Colonic mucosa (tissue), 4 donors: ENCODE data around the gene RNF113B. TPM values are rescaled to one million over a fixed set of nuclear protein-coding genes. Genes with fewer than 3 reads are reported as not detected.
A peak's percentile ranks its signal among the peaks of the same experiment; 100 is the strongest.

Source experiments
- DNase-seq: peaks from one replicate; pipeline ENCODE4 v3.0.0-alpha.2; 2020
- H3K27ac ChIP-seq: fragments of 200-600 bp; one replicate; pipeline ENCODE4 v1.8.0; 2021
- H3K27me3 ChIP-seq: fragments of 200-600 bp; one replicate; pipeline ENCODE4 v1.8.0; 2021
- H3K36me3 ChIP-seq: fragments of 200-600 bp; one replicate; pipeline ENCODE4 v1.8.0; 2021
- H3K4me1 ChIP-seq: fragments of 200-600 bp; one replicate; pipeline ENCODE4 v1.8.0; 2021; ENCODE audit warnings: mild to moderate bottlenecking
- H3K4me3 ChIP-seq: fragments of 200-600 bp; one replicate; pipeline ENCODE4 v1.8.0; 2021
- H3K9ac ChIP-seq, 2 donors: one replicate each; pipeline ENCODE4 v1.7.0; 2013; ENCODE audit warnings: control low read depth in 2 of 2, low read depth in 2 of 2, low read length in 2 of 2
- H3K9me3 ChIP-seq: fragments of 200-600 bp; one replicate; pipeline ENCODE4 v1.8.0; 2021
- CTCF ChIP-seq: fragments of 200-600 bp; IDR thresholded peaks from one replicate; pipeline ENCODE4 v1.8.0; 2022; ENCODE audit warnings: antibody characterized with exemption, mild to moderate bottlenecking
- intact Hi-C: fragments of 100-400 bp; cut with DNase I; formaldehyde crosslinking; loops from one replicate; pipeline ENCODE4 v1.14.1; 2022
- total RNA-seq, 2 donors: library from RNA; stranded (reverse); fragmentation: NEBNext Ultra II Directional in 1 of 2; extraction: Animal tissue kit (Norgen Biotek cat#: 25700) in 1 of 2; gene quantifications; one replicate each; pipeline ENCODE4 v1.2.1, GENCODE V29; 2021
- donor health status: healthy.
- donor health status: DM: no; HTN: no; CAD: no.
- donor health status: DM: no; HTN: no; CAD: no.

The RNF113B gene
- total RNA-seq, 2 donors from 2014 or later: not detected

- Histone ChIP-seq H3K9me3 (no peaks in the 10 kb centered on the region), H3K27ac (no peak overlapping the region), H3K36me3 (no peaks in the 10 kb centered on the region), H3K27me3 (no peaks in the 10 kb centered on the region), H3K4me1 (peaks cover 5% of the 10 kb centered on the region), H3K4me3 (no peak overlapping the region), H3K9ac (no peak overlapping the region)
- TF ChIP-seq CTCF: no peak
- DNase-seq: no peak
- intact Hi-C loops: no loop called here
Observed at GRCh38 chr13:98217597-98217996, 40.5 kb upstream of the RNF113B start.

GRCh38 chr13:98216711-98217285 lies 39.7 kb upstream of the RNF113B start:
- no peak for DNase-seq
- Histone ChIP-seq H3K4me1 (no peaks in the 10 kb centered on the region), H3K36me3 (no peaks in the 10 kb centered on the region), H3K9me3 (no peaks in the 10 kb centered on the region), H3K9ac (no peak overlapping the region), H3K27me3 (no peaks in the 10 kb centered on the region), H3K4me3 (no peak overlapping the region), H3K27ac (no peak overlapping the region)
- intact Hi-C loops: no loop called here
- no peak for TF ChIP-seq CTCF

- no peak overlapping the region for H3K27ac ChIP-seq
- H3K36me3 ChIP-seq: no peaks in the 10 kb centered on the region
- H3K9ac ChIP-seq: no peak overlapping the region
- H3K4me3 ChIP-seq: no peak overlapping the region
- intact Hi-C loops: no loop called here
- no peaks in the 10 kb centered on the region for H3K27me3 ChIP-seq
- no peak for TF ChIP-seq CTCF
- no peaks in the 10 kb centered on the region for H3K9me3 ChIP-seq
- no peak for DNase-seq
- H3K4me1 ChIP-seq: no peaks in the 10 kb centered on the region
Observed at GRCh38 chr13:98216135-98216565, 39.1 kb upstream of the RNF113B start.

GRCh38 chr13:98215508-98215907 lies 38.4 kb upstream of the RNF113B start:
- H3K9ac ChIP-seq: no peak overlapping the region
- no peaks in the 10 kb centered on the region for H3K27me3 ChIP-seq
- no peak overlapping the region for H3K4me3 ChIP-seq
- H3K27ac ChIP-seq: no peak overlapping the region
- intact Hi-C loops: no loop called here
- TF ChIP-seq CTCF: no peak
- no peaks in the 10 kb centered on the region for H3K4me1 ChIP-seq
- no peak for DNase-seq
- no peaks in the 10 kb centered on the region for H3K9me3 ChIP-seq
- no peaks in the 10 kb centered on the region for H3K36me3 ChIP-seq

GRCh38 chr13:98214707-98215106 lies 37.6 kb upstream of the RNF113B start:
- intact Hi-C loops: no loop called here
- peak; percentile 66 for DNase-seq
- Histone ChIP-seq H3K36me3 (no peaks in the 10 kb centered on the region), H3K9me3 (no peaks in the 10 kb centered on the region), H3K27ac (peak overlapping the region; percentile 19), H3K4me3 (no peak overlapping the region), H3K9ac (no peak overlapping the region), H3K4me1 (no peaks in the 10 kb centered on the region), H3K27me3 (no peaks in the 10 kb centered on the region)
- TF ChIP-seq CTCF: no peak
